T follicular helper cell (primary cell): ENCODE data around the gene CIDEB.

Experiments used
- DNase-seq: peaks from one replicate; pipeline ENCODE4 v3.0.0-alpha.2; 2020; ENCODE audit warnings: low read depth

The CIDEB gene

DNA sequence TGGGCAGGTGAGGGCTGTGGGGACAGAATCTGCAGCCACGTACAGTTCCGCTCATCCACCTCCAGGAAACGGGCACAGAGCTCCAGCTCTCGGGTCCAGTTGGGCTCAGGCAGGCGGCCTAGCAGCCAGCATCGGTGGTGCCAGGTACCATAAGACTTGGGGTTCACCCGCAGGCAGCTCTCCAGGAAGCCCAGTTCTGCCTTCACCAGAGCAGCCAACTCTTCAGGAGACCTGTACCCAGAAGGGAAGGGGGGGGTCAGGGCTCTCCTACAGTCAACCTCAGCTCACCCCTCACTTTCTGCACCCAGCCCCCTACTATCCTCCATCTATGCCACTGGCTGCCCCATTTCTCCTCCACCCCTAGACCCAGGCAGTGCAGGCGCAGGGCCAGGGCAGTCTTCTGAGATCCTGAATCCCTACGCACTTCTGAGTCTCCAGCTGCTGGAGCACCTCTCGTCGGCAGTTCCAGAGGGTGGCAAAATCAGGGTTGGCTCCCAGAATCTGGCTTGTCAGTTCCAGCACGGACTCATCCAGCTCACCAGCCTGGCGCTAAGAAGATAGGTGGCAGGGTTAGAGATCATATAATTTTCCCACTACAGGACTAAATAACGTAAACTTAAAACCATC is 37.8 kb downstream of the CIDEB start:
- no peak for DNase-seq

DNA sequence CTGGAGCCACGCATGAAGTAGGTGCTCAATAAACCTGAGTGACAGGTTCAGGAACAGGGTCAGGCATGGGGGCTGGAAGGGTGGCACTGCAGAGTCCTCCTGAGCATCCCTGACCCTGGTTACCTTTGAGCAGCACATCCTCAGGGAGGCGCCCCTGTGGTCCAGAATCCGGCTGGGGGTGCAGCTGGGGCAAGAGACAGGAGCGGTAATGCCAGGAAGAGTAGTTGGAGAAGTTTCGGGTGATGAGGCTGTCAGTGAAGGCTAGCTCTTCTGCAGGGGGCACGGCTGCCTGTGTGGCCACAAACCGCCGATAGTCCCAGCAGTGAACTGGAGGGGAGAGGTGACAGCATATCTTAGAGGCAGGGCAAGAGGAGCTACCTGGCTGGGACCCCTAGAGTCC is 38.4 kb downstream of the CIDEB start:
- DNase-seq = no peak

DNA sequence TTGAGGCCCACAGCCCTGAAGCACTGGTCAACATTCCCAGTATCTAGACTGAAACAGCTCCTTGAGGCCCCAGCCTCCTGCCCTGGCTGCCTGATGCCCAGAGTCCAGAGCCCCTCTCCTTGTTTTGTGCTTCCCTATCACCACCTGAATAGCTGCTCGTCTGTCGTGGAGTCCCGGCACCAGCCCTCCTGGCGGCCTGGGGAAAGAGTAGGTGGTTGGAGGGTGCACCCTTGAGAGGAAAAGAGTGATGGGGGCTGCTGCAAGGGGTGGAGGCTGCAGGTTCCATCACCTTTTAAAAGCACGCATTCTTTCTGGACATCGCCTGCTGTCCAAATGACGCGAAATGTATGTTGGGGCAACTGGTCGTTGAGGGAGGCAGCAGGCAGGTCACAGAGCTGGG is 39.6 kb downstream of the CIDEB start:
- DNase-seq = no peak

DNA sequence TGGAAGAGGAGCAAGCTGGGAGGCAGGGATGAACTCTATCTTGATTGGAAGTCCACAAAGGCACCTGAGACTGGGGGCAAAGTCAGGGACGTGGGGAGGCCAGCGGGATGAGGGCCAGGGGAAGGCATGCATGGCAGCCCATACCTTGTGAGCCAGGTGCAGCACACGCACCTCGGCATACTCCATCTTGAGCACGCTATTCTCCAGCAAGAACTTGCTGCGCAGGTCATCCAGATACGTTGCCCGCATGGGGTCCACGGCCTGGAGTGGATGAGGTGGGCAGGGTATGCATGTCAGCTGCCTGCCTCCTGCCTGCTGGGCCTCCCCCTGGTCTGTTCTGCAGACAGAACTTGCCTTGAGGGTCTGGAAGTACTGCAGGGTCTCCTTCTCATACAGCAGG is 40.3 kb downstream of the CIDEB start:
- DNase-seq = no peak

DNA sequence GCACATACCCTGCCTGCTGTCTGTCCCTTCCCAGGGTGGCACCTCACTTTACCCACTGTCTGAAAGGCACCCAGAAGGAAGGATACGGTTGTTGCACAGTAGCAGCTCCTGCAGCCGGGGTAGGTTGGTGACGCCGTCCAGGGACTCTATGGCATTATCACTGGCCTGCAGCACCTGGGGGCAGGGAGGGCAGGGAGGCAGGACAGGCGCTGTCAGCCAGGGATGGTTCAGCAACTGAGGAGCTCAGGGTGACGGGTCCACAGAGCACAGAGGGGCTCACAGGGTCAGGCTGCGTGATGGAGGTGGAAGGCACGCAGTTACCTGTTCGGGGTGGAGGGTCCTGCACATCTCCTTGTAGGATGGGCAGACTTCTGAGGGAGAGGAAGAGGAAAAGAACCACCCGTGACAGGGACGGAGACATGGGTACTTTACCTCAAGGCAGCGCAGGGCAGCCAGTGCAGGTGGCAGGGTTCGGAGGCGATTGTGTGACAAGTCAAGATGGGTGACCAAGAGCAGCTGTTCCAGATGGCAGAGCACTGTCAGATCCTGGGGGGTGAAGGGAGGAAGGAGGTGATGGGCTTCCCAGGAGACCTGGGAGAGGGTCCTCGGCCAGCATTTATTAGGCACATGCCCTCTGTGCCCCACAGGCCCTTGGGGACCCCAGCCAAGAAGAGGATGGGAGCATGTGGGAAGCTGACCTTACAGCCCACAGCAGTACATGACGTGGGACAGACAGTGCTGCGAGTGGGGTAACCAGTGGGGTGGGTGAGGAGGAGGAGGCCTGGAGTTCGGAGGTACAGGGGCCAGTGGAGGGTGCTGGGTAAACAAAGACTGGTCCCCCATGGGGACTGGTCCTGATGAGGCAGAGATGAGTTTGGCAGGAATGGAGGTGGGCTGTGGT is 41.2 kb downstream of the CIDEB start:
- no peak for DNase-seq

DNA sequence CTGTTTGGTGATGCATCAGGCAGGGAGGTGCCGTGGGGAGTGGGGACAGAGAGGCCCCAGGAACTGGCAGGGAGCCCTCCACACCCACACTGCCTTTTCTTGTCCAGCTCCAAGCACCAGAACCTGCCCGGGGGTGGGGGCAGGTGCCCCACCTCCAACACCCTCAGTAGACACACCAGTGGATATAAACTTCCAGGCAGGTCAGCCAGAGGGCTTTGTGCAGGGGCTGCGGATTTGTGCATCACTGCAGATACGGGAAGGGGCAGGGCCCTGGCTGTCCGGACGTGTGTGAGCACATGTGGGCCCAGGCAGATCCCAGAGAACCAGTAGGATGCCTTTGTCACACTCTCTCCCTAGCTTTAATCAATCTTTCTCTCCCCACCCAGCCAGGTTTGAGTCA is 43.5 kb downstream of the CIDEB start:
- DNase-seq = no peak

DNA sequence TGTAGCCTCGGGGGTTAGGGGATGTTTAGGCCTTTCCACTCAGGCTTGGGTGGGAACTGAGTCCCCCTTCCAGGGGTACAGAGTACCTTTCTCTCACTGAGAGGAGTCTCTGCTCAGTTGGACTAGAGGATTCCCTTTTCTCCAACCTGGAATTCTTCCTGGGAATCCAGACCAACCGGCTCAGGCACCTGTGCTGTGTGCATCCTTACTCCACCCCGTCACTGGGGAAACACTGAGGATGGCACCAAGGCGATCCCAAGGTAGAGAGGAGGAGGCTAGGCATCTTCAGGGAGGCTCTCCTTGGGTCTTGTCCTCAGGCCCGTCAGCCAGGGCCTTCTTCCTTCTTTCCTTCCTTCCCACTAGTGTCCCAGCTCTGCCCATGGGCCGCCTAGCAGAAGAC is 43.9 kb downstream of the CIDEB start:
- no peak for DNase-seq

DNA sequence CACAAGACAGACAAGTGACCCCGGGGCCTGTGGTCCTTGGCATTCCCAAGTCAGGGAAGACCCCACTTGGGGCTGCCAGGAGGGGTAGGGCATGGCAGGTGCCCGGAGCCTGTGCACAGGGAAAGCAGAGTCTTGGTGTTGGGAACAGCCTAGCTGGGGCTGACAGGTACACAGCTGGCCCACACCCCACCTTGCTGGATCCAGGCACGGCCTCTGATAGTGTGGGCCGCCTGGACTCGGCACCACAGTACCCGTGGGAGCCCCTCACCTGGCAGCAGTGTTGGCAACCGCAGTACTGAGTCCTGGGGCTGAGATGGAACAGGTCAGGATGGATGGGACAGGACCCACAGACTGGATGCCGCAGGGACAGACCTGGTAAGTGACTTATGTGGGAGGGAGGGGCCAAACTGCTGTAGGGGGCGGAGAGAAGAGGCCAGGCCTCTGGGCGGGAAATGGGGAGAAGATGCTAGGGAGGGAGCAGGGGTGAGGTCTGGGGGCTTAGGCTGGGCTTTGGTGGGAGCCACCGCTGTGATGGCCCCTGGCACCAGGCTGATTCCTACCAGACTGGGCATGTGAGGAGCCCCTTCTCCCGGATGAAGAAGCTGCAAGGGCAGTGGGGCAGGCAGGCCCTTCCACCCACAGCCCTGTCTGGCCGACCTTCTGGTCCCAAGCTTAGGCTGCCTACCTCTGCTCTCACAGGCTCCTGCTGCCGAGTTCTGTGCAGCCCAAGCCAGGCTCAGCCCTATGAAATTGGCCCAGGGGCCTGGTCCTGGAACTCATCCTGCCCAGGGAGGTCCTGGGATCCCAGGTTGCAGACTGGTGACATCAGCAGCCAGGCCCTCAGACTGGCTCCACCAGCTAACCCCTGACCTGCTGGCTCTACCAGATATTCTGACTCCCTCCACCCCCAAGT is 44.7 kb downstream of the CIDEB start, which contains the start of gene TGM1:
TGM1 (minus strand) TSS at position 357 of the 913 bp plus-strand sequence. CDS start 825 bp downstream, outside the sequence.
- DNase-seq = no peak

DNA sequence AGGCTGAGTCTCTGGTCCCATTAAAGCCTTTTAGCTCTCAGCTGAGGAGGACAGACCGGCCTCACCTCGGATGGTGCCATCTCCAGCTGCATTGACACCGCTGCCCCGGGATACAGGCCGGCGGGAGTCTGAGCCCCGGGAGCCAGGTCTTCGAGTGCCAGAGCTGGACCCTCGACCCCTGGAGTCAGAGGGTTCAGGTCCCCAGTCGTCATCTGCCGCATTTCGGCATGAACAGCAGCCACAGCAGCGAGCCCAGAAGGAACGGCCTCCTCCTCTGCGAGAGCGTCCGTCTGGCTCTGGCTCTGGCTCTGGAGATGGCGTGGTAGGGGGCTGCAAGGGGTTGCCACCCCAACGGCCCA is 45.8 kb downstream of the CIDEB start:
- DNase-seq = no peak

DNA sequence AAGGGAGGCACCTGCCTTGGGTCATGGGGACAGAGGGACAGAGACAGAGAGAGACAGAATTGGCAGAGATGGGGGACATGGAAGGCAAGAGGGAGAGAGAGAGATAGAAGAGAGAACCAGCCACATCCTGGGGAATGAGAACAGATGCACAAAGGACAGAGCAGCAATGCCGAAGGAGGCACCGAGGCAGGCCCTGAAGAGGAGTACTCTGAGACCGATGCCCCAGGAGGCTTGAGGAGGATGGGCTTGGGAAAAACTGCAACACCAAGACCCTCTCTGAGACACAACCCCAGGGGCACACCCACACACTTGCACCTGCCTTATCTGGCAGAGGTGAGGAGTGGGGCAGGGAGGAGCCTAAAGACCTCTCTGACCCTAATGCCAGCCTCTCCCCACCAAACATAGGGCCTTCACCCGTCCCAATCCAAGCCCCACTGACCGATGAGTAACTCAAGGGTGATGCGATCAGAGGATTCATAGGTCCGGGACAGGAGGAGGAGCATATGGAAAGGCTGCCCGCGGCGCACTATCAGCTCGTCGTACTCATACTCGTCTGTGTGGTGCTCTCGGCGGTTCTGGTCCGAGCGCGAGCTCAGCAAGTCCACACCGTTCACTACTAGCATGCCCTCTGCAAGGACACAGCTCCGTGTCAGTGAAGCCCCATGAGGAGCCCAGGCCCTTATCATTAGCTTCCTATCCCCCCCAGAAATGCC is 46.4 kb downstream of the CIDEB start:
- DNase-seq = no peak

DNA sequence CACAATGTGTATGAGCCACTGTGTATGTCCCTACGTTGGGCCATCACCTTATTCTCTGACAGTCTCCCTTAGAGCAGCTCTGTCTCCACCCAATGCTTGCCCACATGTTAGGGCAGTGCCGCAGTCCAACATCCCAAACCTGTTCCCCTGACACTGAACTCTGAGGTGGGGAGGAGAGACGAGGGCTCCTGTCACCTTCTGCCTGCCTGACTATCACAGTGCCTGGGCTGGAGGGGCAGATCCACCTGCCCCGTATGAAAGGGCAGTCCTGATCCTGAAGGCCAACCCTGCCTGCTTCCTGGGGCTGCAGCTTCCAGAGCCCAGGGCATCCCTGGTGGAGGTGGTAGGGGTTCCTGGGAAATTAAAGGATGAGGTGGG is 47.0 kb downstream of the CIDEB start:
- no peak for DNase-seq

DNA sequence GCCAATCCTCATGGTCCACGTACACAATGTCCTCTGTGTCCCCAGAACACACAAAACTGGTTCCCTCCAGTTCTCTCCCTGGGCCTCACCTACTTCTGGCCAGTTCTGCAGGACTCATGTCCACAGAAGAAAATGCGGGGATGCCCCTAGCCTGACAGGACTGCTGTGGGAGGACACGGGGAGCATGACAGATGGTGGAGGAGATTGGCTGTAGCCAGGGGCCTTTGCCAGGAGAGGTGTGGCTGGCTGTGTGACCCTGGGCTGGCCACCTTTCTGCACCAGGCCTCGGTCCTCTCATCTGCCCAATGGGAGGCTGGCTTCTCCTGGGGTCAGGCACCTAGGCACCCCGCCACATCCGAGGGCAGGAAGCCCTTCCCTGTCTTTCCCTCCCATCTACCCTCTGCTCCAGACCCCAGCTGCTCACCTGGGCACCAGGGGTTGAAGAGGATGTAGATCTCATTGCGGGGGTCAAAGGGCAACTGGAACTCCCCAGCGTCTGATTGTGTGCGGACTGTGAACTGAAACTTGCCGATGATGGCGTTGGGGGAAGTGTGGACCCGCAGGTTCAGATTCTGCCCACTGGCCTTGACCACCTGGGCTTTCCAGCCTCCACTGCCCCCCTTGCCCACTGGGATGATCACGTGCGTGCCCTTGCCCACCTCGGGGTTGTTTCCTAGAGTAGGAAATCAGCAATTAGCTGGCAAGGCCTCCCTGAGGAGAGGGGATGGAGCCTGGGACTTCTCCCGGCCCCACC is 47.6 kb downstream of the CIDEB start:
- no peak for DNase-seq

DNA sequence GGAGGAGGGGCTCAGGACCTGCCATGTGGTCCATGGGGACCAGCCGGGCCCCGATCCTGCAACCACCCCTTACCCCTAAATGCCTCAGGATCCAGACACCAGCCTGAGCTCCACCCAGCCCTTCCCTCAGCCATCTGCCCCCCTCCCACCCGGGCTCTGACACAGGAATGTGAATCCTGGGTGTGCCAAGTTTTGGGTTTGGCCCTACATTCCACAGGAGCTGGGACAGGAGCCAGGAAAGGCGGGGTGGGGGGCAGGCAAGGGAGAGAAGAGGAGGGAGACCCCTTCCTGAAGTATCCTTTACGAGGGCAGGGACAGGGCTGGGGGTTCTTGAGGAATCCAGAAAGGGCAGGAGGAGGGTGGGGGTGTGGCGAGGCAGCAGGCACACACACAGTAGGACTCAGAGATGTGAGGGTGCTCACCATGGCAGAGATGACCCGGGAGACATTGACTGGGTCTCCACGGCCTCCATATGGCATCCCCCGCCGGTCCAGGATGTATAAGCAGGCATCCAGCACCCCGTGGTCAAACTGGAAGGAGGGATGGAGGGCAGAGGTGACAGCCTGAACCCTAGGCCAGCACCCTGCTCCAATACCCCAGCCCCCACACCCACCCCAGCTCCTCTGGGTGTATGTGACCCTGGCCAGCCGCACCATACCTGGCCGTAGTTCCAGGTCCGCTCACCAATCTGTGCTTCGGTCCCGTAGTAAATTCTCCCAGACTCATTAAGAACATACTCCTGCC is 48.3 kb downstream of the CIDEB start:
- DNase-seq = no peak

DNA sequence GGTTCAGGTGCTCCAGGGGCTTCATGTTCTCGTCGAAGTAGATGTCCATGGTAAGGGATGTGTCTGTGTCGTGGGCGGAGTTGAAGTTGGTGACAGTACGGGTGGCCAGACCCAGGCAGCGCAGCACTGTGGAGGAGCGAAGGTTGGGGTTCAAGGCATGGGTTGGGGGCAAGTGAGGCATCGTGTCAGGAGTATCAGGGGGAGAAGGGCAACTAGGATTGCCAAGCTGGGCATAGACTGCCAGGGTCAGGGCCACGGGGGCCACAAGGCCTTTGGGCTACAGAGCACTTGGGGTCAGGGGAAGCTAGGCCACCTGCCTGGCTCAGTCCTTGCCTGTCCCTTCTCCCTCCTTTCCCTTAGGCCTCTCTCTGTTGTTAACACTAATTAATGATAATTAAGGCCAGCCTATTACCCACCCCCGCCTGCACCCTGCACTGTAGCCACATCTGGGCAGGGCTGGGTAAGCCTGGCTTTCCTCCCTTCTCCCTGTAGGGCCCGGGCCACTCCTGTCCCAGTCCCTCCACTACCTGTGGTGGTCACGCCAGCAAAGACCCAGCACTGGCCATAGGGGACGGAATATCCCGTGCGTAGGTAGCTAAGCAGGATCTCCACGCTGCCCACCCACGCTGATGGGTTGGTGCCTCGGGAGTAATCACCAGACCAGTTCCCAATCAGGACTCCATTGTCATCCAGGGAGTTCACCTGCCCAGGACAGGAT is 49.1 kb downstream of the CIDEB start:
- DNase-seq = no peak

DNA sequence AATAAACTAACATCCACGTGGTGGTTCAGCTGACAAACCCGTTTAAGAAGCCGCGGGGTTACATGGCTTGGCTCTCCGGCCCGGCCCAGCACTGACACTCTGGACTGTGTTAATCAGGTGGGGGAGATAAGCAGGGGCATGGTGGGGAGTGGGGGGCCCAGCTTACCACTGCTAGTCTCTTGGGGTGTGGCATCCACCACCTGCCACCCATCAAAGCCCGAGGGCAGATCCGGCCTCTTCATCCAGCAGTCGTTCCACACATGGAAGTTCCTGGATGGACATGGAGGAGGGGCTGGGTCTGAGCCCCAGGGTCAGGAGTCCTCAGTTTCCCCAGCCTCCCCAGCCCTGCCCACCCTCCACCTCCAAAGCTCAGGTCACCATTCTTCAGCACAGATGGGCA is 49.7 kb downstream of the CIDEB start:
- no peak for DNase-seq

DNA sequence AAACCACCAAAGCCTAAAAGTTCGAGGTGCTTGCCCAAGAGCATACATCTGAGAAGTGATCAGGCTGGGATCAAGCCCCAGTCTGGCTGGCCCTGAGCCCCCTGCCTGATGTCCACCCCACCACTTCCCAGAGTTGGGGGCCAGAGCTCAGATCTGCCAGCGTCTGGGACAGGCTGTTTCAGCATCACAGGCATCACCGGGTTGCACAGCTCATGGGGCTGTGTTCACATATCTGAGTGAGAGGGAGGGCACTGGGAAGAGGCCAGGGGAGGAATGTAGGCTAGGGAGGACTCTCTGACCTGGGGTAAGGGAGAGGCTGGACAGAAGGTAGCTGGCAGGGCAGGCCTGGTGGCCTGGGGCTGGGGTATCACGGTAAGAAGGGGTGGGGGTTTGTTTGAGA is 50.8 kb downstream of the CIDEB start:
- no peak for DNase-seq

DNA sequence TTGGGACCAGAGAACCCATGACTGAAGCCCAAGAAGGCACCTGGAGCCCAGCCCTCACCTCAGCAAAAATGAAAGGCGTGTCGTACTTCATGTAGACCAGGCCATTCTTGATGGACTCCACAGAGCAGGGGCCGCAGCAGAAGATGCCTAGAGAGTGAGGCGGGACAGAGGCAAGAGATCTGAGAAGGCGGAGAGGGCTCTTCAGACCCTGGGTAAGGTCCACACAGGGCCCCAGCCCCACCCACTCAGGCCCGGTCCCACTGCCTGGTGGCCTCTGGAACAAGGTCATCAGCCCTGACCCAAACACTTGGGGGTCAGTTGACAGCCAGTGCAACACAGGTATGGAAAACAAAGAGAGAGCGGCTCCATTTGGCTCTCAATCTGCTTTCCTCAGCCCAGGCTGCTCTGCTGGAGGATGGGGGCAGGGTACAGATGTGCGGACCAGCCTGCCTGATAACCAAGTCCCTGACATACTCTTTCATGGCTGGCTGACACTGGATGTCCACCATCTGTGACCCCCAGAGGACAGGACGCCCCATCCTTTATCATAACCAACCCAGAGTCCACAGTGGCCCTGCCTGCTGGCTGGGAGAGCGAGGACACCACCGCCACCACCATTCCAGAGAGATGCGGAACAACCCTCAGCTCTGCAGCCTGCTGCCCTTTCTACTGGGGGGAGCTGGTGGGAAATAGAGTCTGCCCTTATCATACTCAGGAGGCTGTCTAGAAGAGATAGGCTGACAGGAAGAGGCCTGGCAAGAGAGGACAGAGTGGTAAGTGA is 51.7 kb downstream of the CIDEB start:
- DNase-seq = no peak

DNA sequence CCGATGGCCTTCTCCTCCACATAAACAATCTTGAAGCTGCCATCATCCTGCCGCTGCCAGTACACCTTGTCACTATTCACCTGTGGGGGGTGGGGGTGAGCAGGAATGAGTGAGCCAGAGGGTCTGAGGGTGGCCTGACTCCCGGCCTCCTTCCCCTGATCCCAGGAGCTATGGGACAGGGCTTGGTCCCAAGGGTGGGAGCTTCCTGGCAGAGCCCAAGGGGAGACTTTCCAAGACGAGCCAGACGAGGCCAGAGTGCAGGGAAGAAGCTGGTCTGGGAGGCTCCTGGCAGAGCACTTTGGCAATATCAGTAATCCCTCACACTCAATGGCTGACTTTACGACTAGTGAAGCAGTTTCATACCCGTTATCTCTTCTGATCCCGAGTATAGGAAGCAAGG is 52.3 kb downstream of the CIDEB start:
- no peak for DNase-seq
